DND-41 (cell line): ENCODE data around the gene PTGS2.

Experiments used
- ATAC-seq: fragments of 200-7000 bp; cut with Tn5 transposase; 3 replicates; pipeline ENCODE4 v1.9.1; 2021; ENCODE audit warnings: low read depth; ENCODE audit not compliant: insufficient read depth
- DNase-seq: peaks from one replicate; pipeline ENCODE4 v3.0.0-alpha.2; 2020
- H2AFZ ChIP-seq: 2 replicates; pipeline ENCODE4 v1.6.0; 2012; ENCODE audit warnings: low read depth, low read length
- H3K27ac ChIP-seq: 2 replicates; pipeline ENCODE4 v1.5.1; 2012; ENCODE audit warnings: low read length, inconsistent platforms
- H3K27me3 ChIP-seq: fragments of 200-600 bp; sonication (generic); 2 replicates; pipeline ENCODE4 v1.6.0; 2012; ENCODE audit warnings: low read length, mild to moderate bottlenecking, inconsistent platforms; ENCODE audit not compliant: insufficient read depth, poor library complexity
- H3K36me3 ChIP-seq: 2 replicates; pipeline ENCODE4 v1.5.1; 2012; ENCODE audit warnings: low read length, inconsistent platforms; ENCODE audit not compliant: insufficient read depth
- H3K4me1 ChIP-seq: 2 replicates; pipeline ENCODE4 v1.5.1; 2012; ENCODE audit warnings: mild to moderate bottlenecking, low read length; ENCODE audit not compliant: insufficient read depth
- H3K4me2 ChIP-seq: 2 replicates; pipeline ENCODE4 v1.6.0; 2012; ENCODE audit warnings: mild to moderate bottlenecking, moderate library complexity, low read length, inconsistent platforms; ENCODE audit not compliant: insufficient read depth
- H3K4me3 ChIP-seq, 2 experiments: fragments of 200-600 bp in 1 of 2; shearing (Covaris generic) in 1 of 2; 2 replicates each; pipeline ENCODE4 v1.5.1; 2012 to 2016; ENCODE audit warnings: inconsistent platforms in 2 of 2, low read length in 2 of 2, mild to moderate bottlenecking in 2 of 2, low read depth in 1 of 2, moderate library complexity in 1 of 2
- H3K79me2 ChIP-seq: 2 replicates; pipeline ENCODE4 v1.6.0; 2012; ENCODE audit warnings: low read length, inconsistent platforms; ENCODE audit not compliant: insufficient read depth
- H3K9ac ChIP-seq: 2 replicates; pipeline ENCODE4 v1.6.0; 2012; ENCODE audit warnings: low read depth, mild to moderate bottlenecking, inconsistent platforms, low read length, moderate library complexity
- H3K9me3 ChIP-seq: 2 replicates; pipeline ENCODE4 v1.5.1; 2012; ENCODE audit warnings: low read length, moderate library complexity, mild to moderate bottlenecking, inconsistent platforms; ENCODE audit not compliant: insufficient read depth, severe bottlenecking
- H4K20me1 ChIP-seq: 2 replicates; pipeline ENCODE4 v1.6.0; 2012; ENCODE audit warnings: low read length; ENCODE audit not compliant: insufficient read depth
- EZH2 ChIP-seq: IDR thresholded peaks from 3 replicates; pipeline ENCODE4 v1.6.1; 2012; ENCODE audit warnings: borderline replicate concordance, low read depth, mild to moderate bottlenecking, moderate library complexity, low read length, inconsistent platforms; ENCODE audit not compliant: severe bottlenecking
- TF ChIP-seq, protein P1 (sequence below): IDR thresholded peaks from 2 replicates; pipeline ENCODE4 v1.5.1; 2012; ENCODE audit warnings: borderline replicate concordance, low read length, moderate library complexity, mild to moderate bottlenecking; ENCODE audit not compliant: poor library complexity, severe bottlenecking; ENCODE audit errors: extremely low read depth

Gene PTGS2

DNA sequence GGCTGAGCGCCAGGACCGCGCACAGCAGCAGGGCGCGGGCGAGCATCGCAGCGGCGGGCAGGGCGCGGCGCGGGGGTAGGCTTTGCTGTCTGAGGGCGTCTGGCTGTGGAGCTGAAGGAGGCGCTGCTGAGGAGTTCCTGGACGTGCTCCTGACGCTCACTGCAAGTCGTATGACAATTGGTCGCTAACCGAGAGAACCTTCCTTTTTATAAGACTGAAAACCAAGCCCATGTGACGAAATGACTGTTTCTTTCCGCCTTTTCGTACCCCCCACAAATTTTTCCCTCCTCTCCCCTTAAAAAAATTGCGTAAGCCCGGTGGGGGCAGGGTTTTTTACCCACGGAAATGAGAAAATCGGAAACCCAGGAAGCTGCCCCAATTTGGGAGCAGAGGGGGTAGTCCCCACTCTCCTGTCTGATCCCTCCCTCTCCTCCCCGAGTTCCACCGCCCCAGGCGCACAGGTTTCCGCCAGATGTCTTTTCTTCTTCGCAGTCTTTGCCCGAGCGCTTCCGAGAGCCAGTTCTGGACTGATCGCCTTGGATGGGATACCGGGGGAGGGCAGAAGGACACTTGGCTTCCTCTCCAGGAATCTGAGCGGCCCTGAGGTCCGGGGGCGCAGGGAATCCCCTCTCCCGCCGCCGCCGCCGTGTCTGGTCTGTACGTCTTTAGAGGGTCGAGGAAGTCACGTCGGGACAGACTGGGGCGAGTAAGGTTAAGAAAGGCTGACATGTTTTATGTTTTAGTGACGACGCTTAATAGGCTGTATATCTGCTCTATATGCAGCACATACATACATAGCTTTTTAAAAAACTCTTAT is at the start of gene PTGS2:
Gene PTGS2 (minus strand): TSS at position 179 of the 817 bp plus-strand sequence. CDS start 133 bp downstream, at position 46.
- no peaks in the 10 kb centered on the region for H3K79me2 ChIP-seq
- H3K4me1 ChIP-seq, result no peaks in the 10 kb centered on the region
- H4K20me1 ChIP-seq, result no peaks in the 10 kb centered on the region
- H3K4me2 ChIP-seq, result no peak within 1 kb of the TSS
- no peak within 1 kb of the TSS for H3K9ac ChIP-seq
- no peak within 1 kb of the TSS for H3K27ac ChIP-seq
- H3K4me3 ChIP-seq, result no peak within 1 kb of the TSS
- DNase-seq (no peak), ATAC-seq (no peak)
- TF ChIP-seq, protein P1, sequence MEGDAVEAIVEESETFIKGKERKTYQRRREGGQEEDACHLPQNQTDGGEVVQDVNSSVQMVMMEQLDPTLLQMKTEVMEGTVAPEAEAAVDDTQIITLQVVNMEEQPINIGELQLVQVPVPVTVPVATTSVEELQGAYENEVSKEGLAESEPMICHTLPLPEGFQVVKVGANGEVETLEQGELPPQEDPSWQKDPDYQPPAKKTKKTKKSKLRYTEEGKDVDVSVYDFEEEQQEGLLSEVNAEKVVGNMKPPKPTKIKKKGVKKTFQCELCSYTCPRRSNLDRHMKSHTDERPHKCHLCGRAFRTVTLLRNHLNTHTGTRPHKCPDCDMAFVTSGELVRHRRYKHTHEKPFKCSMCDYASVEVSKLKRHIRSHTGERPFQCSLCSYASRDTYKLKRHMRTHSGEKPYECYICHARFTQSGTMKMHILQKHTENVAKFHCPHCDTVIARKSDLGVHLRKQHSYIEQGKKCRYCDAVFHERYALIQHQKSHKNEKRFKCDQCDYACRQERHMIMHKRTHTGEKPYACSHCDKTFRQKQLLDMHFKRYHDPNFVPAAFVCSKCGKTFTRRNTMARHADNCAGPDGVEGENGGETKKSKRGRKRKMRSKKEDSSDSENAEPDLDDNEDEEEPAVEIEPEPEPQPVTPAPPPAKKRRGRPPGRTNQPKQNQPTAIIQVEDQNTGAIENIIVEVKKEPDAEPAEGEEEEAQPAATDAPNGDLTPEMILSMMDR, result no peak
- no peak for TF ChIP-seq EZH2
- no peaks in the 10 kb centered on the region for H3K9me3 ChIP-seq
- H3K36me3 ChIP-seq, result no peaks in the 10 kb centered on the region
- no peak within 1 kb of the TSS for H2AFZ ChIP-seq
- no peaks in the 10 kb centered on the region for H3K27me3 ChIP-seq

DNA sequence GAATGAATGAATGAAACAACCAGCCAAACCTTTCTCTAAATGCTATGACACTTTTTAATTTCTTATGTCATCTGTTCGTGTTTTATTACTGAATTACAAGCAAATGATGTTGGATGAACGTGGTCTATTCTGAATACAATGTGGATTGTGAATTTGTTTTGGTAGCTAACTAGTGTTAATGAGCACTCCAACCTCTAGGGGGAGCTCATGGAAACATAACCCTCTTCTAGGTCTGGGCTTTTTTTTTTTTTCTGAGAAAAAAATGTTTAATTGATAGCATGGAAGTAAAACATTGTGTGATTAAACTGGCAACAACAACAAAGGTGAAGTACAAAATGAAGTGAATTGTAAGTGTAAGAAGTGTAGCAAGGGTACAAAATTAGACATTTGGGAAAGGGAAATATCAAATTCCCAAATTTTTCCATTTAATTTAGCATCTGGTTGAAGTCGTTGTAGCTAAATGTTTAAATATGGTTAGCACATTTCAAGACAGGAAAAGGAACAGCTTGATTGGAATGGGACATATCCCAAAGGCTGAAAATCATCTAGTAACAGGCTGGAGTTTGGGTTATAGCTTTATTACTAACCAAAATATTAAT is 42.6 kb upstream of the PTGS2 start:
- no peaks in the 10 kb centered on the region for H3K27me3 ChIP-seq
- H3K9ac ChIP-seq, result no peak overlapping the region
- H3K4me2 ChIP-seq, result no peak overlapping the region
- no peak overlapping the region for H2AFZ ChIP-seq
- H3K4me1 ChIP-seq, result no peaks in the 10 kb centered on the region
- TF ChIP-seq EZH2, result no peak
- TF ChIP-seq, protein P1, result peak; percentile 57
- no peak overlapping the region for H3K27ac ChIP-seq
- no peaks in the 10 kb centered on the region for H4K20me1 ChIP-seq
- DNase-seq (peak; percentile 12), ATAC-seq (no peak)
- no peaks in the 10 kb centered on the region for H3K36me3 ChIP-seq
- no peaks in the 10 kb centered on the region for H3K79me2 ChIP-seq
- H3K4me3 ChIP-seq, result no peak overlapping the region
- no peaks in the 10 kb centered on the region for H3K9me3 ChIP-seq

DNA sequence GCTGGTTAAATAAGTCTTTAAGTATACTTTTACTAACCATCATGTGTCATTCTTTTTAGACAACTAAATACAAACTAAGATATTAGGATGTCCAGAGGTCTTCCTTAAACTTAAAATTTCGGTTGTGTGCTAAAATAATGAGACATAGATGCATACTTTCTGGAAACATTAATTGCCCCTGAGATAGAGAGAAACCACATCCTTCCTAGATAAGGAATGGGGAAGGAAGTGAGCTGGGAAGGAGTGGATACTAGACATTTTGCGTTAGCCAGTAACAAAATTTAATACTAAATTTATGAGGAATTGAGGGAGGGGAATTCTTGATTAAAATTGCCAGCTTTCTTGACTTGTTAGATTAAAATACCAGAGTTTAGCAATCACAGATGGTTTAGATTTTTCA is 37.1 kb upstream of the PTGS2 start:
- Histone ChIP-seq H3K27ac (no peak overlapping the region), H3K4me2 (no peak overlapping the region), H3K4me3 (no peak overlapping the region), H4K20me1 (no peaks in the 10 kb centered on the region), H3K36me3 (no peaks in the 10 kb centered on the region), H3K27me3 (no peaks in the 10 kb centered on the region), H3K79me2 (no peaks in the 10 kb centered on the region), H2AFZ (no peak overlapping the region), H3K9me3 (no peaks in the 10 kb centered on the region), H3K9ac (no peak overlapping the region), H3K4me1 (no peaks in the 10 kb centered on the region)
- ATAC-seq (no peak), DNase-seq (no peak)
- TF ChIP-seq, protein P1, result no peak
- TF ChIP-seq EZH2, result no peak
